GM18505 (cell line): ENCODE results near the gene PPP2R5C.
"Not testable (repeated sequence)": the region's sequence is repeated elsewhere in the genome, so short reads cannot be mapped to it uniquely, and the experiment has no call there.

Source experiments
- ATAC-seq: cut with Tn5 transposase; IDR thresholded peaks from one replicate; pipeline ENCODE4 v1.9.1; 2021; ENCODE audit not compliant: unreplicated experiment
- POLR2A ChIP-seq: IDR thresholded peaks from 4 replicates; pipeline ENCODE4 v1.6.1; 2011; ENCODE audit warnings: borderline replicate concordance; ENCODE audit not compliant: insufficient read depth, insufficient read length; ENCODE audit errors: extremely low read depth

Gene PPP2R5C

DNA sequence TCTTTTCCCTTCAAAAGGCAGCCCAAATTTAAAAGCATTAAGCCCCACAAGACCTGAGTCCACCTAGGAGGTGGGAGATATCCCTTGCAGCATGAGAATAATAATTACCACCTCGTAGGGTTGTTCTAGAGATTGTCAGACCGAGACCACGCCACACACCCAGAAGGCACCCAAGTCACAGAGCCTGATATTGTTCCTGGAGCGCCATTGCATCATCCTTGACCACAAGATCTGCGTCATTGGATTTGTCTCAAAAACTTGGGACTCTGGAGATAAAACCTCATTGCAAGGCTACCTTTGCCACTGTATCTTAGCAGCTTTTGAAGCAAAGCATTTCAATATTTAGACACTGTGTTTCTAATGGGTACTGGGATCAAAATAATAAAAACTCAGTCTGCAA lies 29.4 kb upstream of the PPP2R5C start:
- ATAC-seq, result no peak
- TF ChIP-seq POLR2A, result no peak

- ATAC-seq, result no peak
Measured at GRCh38 chr14:101733211-101733610, 28.3 kb upstream of the PPP2R5C start.

GRCh38 chr14:101734246-101734847 lies 27.2 kb upstream of the PPP2R5C start:
- no peak for TF ChIP-seq POLR2A
- no peak for ATAC-seq

More at GRCh38 chr14:101733211-101733610, 28.3 kb upstream of the PPP2R5C start:
- no peak for TF ChIP-seq POLR2A

DNA sequence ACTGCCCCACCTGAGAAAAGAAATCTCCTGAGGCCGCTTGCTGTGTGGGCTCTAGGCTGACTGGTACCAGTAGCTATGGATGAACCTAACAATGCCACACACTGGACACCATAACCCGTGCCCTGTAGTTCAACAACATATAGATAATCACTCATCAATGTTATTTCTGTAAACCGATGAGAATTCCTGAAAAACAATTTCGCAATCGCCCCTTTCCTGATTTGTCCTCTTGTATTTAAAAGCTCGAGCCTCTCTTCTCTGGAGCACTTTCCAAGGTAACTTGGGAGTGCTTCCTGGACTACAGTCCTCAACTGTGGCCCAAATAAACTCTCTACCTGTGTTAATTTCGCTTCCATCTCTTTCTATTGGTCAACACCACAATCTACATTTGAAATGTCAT lies 26.1 kb upstream of the PPP2R5C start:
- ATAC-seq, result no peak

GRCh38 chr14:101736071-101736470 lies 25.4 kb upstream of the PPP2R5C start:
- no peak for ATAC-seq
- no peak for TF ChIP-seq POLR2A

More for the DNA sequence above, 26.1 kb upstream of the PPP2R5C start:
- TF ChIP-seq POLR2A, result no peak

DNA sequence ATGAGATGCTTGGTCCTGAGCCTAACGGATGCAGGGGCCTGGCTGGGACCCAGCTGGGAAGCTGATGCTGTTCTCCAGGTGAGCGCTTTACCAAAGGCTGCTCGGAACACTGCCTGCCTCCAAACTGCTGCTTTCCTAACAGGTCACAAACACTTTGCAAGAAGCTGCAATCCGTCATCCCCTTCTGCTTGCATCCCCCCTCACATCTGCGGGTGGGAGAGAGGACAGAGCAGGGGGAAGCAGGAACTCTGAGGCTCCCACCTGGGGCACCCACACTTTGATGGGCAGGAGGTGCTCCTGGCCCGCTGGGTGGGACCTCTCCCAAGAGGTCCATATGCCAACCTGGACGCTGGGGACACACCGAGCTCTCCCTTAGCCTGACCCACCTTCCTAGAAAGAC lies 24.9 kb upstream of the PPP2R5C start:
- ATAC-seq, result no peak
- TF ChIP-seq POLR2A, result no peak

- TF ChIP-seq POLR2A, result no peak
- ATAC-seq, result no peak
Measured at GRCh38 chr14:101737414-101738339, 23.8 kb upstream of the PPP2R5C start.

GRCh38 chr14:101738703-101739320 lies 22.7 kb upstream of the PPP2R5C start:
- no peak for TF ChIP-seq POLR2A

DNA sequence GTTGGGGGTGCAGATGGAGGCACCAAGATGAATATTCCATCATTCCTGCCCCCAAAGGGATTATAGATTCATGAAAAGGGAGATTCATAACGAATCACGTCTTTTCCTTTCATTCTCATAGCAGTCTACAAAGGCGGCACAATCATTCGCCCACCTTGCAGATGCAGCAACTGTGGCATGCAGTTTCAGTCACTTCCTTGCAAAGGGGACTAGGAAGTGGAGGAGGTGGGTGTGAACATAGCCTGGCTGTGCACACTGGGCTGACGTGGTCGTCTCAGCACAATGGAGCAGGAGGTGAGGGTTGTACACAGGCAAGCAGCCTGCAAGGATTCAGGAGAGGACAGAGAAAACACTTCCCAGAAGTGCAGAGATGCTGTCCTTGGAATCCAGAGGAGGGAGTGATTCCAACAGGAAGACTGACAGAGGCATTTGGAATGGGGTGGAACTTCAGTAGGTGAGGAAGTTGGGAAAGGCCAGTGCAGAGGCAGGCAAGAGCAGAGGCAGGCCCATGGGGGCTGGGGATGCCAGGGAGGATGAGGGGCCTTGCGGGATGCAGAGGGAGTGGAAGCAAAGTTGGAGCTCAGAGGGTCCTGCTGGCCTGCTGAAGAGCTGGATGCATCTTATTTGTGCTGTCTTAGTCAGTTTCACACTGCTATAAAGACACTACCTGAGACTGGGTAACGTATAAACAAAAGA lies 21.9 kb upstream of the PPP2R5C start:
- no peak for TF ChIP-seq POLR2A
- ATAC-seq, result no peak

More at GRCh38 chr14:101738703-101739320, 22.7 kb upstream of the PPP2R5C start:
- ATAC-seq, result no peak

- TF ChIP-seq POLR2A, result no peak
- ATAC-seq, result no peak
Measured at GRCh38 chr14:101740981-101741380, 20.5 kb upstream of the PPP2R5C start.

- ATAC-seq, result no peak
- TF ChIP-seq POLR2A, result no peak
Measured at GRCh38 chr14:101743701-101744100, 17.8 kb upstream of the PPP2R5C start.

- ATAC-seq, result not testable (repeated sequence)
Measured at GRCh38 chr14:101744382-101744781, 17.1 kb upstream of the PPP2R5C start.

- not testable (repeated sequence) for ATAC-seq
Measured at GRCh38 chr14:101749756-101750155, 11.8 kb upstream of the PPP2R5C start.
